ENCODE data around the gene NMNAT3. TPM values are rescaled to one million over a fixed set of nuclear protein-coding genes. Genes with fewer than 3 reads are reported as not detected.
"Not testable (repeated sequence)": the region's sequence is repeated elsewhere in the genome, so short reads cannot be mapped to it uniquely, and the experiment has no call there.

Gene NMNAT3
- total RNA-seq, 1 donor from 2014 or later = 1.5 TPM

- DNase-seq (ENCODE audit: extremely low read depth, low read depth, low spot score) = no peak
Observed at GRCh38 chr3:139639662-139640061, 38.1 kb downstream of the NMNAT3 start.

GRCh38 chr3:139638518-139638917, 39.3 kb downstream of the NMNAT3 start:
- DNase-seq (ENCODE audit: extremely low read depth, low read depth, low spot score) = no peak

DNA sequence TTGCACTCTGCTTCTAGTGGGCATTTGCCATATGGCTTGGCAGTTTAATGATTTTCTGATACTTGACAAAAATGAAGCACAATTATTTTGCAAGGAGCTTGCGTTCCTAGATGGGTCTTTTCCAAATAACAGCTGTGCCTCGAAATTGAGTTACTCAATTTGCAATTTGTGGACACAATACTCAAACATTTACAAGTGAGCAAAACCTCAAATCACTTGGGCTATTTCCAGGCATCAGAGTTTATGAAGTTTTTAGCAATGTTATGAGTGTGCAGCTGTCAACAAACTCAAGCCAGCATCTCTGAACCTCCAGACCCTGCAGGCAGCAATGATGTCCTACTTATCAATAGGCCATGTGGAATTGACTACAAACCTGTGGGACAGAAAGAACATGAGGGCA, 41.3 kb downstream of the NMNAT3 start:
- no peak for DNase-seq (ENCODE audit: extremely low read depth, low read depth, low spot score)

GRCh38 chr3:139634111-139634635, 43.6 kb downstream of the NMNAT3 start:
- DNase-seq (ENCODE audit: extremely low read depth, low read depth, low spot score) = no peak

- DNase-seq (ENCODE audit: extremely low read depth, low read depth, low spot score) = no peak
Observed at GRCh38 chr3:139633511-139633910, 44.3 kb downstream of the NMNAT3 start.

- no peak for DNase-seq (ENCODE audit: extremely low read depth, low read depth, low spot score)
Observed at GRCh38 chr3:139630542-139630941, 47.2 kb downstream of the NMNAT3 start.

GRCh38 chr3:139629033-139629432, 48.7 kb downstream of the NMNAT3 start:
- no peak for DNase-seq (ENCODE audit: extremely low read depth, low read depth, low spot score)

- DNase-seq (ENCODE audit: extremely low read depth, low read depth, low spot score) = no peak
Observed at GRCh38 chr3:139627759-139628158, 50.0 kb downstream of the NMNAT3 start.

GRCh38 chr3:139620438-139620837, 57.3 kb downstream of the NMNAT3 start:
- DNase-seq (ENCODE audit: extremely low read depth, low read depth, low spot score) = no peak

DNA sequence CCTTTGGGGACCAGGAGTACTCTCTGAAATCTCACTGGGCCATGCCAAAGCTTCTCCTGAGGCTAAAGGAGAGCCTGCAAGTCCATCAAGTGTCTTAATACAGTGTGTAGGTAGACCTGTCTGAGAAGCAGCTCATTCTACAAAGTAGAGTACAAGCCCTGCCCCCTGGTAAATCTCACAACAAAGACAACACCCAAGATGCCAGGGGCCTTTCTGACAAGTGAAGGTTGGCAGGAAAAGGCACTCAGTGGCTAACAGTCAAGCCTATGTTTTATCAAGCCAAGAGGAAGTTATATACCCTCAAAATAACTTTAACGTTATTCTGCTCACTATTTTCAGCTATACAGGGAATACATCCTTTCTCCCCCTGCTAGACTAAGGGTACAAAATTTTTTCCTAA, 58.3 kb downstream of the NMNAT3 start:
- no peak for DNase-seq (ENCODE audit: extremely low read depth, low read depth, low spot score)

DNA sequence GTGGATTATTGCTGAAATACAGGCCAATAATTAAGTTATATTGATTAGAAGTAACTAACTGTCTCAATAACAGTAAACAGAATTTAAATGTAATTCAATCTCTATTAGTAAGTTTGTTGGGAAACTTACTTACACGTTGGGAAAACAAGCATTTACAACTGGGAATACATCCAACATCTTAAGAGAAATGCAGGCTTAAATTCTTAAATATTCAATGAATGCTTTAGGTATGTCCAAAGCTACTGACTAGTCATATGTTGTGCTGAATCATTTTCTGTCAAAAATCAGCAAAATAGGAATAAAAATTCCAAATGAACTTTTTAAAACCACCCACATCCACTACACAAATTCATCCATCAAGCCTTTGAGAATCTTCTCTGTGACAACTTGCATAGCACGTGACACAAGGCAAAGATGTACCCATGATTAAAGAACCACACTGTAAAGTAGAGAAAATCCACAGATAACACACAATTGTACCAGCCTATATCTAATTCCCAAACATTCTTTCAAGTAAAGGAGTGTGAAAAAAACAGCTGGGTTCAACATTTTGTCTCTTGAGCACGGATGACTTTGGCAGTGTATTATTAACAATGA, 60.0 kb downstream of the NMNAT3 start:
- DNase-seq (ENCODE audit: extremely low read depth, low read depth, low spot score) = no peak

DNA sequence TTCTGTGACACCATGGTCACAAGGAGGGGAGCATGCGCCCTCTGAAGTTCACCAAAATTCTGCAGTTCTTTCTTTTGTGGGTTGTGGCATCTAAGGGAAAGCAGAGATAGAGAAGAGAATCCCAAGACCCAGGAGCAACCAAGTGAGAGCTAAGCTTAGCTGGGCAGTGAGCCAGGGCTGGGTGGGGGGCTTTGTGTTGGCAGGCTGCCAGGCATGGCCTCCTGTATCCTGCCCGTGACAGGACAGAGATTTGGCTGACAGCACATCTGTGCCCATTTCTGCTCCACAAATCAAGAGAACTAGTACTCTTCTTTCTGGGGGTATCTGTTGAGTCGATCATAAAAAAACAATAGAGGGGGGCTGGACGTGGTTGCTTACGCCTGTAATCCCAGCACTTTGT, 66.2 kb downstream of the NMNAT3 start:
- DNase-seq (ENCODE audit: extremely low read depth, low read depth, low spot score) = no peak

DNA sequence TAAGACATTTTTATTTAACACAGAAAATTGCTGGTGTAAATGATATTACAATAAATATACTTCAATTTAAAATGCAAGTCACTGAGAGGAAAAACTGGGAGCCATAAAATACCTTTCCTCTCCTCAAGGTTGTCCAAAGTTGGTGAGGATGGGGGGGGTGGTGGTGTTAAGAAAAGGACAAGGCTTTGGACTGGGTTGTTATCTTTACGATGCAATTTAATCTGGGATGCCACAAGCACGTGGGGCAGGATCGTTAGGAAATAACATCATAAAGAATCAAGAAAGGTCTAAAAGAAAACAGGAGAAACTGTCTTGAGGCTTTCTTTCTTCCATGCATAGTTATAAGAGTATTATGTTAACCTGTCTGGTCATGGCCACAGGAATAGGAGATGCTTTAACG, 66.9 kb downstream of the NMNAT3 start:
- no peak for DNase-seq (ENCODE audit: extremely low read depth, low read depth, low spot score)

GRCh38 chr3:139608924-139609323, 68.8 kb downstream of the NMNAT3 start:
- no peak for DNase-seq (ENCODE audit: extremely low read depth, low read depth, low spot score)

- DNase-seq (ENCODE audit: extremely low read depth, low read depth, low spot score) = no peak
Observed at GRCh38 chr3:139608108-139608380, 69.7 kb downstream of the NMNAT3 start.

DNA sequence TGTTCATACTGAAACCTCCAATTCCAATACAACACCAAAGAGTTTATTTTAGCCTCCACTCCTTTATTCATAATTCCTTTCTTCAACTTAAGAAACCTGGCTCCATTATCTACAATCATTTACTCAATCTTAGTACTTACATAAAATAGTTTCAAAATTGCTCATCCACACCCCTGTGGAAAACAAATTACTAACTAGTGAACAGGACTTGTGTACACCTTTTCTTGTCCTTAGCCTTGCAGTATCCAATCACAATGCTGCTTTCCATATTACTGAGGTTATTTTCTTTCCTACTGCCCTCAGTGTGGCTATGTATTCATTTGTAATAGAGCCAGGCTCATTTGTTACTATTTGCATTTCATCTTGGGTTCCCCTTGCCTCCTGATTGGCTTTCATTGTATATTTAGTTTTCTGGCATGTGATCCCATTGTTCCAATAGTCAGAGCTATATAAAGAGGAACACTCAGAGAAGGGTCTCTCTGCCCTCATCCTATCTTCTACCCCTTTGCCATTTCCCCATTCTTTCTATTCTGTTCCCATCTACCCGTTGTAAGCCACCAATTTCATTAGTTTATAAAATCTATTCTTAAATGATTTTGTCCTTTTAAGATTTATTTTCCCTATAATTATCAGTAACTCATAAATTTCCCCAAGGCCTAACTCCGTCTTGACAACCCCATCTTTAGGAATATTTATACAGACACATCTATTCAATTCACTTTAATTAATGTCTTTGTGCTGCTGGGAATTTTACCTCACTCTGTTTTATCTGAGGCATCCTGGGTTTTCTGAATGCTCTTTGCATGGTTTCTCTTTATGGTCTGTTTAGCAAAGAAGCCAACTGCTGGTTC, 70.3 kb downstream of the NMNAT3 start:
- no peak for DNase-seq (ENCODE audit: extremely low read depth, low read depth, low spot score)

DNA sequence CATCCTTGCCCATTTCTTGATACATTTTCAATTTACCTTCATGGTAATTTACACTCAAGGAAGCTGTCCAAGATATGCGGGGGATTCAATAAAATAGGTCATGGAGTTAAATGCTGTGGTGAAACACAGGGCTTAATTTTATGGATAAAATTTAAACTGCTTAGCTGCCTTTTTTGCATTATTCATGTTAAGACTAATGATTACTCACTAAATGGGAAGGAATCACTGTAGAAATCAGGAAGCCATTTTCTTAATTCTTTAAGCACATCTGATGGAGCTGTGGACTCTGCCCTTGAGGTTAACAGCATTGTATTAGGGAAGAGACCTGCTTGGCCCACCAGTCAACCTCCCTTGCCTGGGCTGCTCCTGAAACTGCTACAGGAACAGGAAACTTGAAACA, 75.8 kb downstream of the NMNAT3 start:
- DNase-seq (ENCODE audit: extremely low read depth, low read depth, low spot score) = no peak

DNA sequence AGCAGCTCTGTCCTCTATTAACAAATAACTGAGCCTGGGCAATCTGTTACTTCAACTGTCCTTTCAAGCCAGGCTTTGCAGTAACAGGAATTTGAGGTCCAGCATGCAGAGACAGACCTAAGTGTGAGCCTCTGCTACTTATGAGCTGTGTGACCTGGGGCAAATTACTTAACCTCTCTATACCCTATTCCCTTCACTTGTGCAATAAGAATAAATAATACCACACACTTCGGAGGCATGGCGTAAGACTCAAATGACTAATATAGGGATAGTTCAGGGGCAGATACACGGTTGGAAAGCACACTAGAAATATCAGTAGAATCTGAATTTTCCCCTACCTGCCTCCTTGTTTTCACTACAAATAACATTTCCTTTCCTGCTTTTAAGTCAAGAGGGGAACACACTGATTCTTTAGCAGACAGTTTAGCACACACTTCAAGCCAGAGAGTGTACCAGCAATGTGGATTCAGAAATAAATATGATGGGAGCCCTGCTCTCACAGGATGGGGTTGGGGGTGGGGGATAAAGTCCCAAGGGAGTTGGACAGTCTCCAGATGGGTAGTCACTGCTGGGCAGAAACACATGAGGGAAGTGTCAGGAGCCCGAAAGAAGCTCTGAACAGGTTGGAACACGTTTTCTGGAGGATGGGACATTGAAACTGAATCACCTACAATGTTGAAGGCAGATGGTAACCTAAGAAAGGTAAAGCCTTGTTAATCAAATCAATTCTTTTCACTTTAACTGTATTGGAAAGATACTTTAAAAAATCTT, 76.4 kb downstream of the NMNAT3 start:
- DNase-seq (ENCODE audit: extremely low read depth, low read depth, low spot score) = no peak

DNA sequence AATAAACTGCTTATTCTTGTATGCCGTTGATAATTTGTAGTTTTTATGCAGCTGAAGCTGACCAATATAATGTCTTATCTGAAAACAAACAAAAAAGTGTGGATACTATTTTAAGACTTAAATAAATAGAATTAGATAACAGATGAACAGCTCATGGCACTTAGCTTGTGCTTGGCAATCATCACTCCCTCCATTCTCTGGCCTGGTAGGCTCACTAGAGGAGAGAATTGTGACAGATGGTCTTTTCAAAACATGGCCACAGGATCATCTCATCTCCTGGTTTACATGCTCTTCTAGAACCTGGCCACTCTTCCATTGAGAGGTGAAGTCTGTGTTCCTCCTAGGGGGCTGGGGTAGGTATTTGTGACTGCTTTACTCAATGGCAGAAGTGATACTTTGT, 79.8 kb downstream of the NMNAT3 start:
- no peak for DNase-seq (ENCODE audit: extremely low read depth, low read depth, low spot score)

- not testable (repeated sequence) for DNase-seq (ENCODE audit: extremely low read depth, low read depth, low spot score)
Observed at GRCh38 chr3:139591186-139591585, 86.6 kb downstream of the NMNAT3 start.

- no peak for DNase-seq (ENCODE audit: extremely low read depth, low read depth, low spot score)
Observed at GRCh38 chr3:139588450-139588849, 89.3 kb downstream of the NMNAT3 start.

DNA sequence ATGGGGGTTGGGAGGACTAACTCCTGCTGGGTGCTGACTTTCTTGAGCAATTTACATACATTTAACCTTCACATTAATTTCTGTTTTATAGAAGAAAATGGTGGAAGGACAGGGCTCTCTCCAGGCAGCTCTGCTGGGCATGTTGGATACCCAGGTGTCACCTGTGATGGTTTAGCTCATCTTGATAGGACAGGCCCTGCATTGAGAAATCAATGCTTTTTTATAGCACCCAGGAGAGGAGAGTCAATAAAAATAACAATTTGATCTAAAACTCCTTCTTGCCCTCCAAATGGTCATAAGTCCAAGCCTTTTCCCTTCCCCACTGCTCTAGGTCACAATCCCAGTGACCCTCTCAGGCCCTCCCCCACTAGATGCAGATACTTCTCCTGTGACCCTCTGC, 90.0 kb downstream of the NMNAT3 start:
- DNase-seq (ENCODE audit: extremely low read depth, low read depth, low spot score) = no peak

Data from glomerular endothelial cell (primary cell).